ENCODE measurements around the gene SYNDIG1.

- TF ChIP-seq LARP7 (IDR thresholded peaks at IDR 0.05) (no peak), BHLHE40 (IDR thresholded peaks at IDR 0.05; ENCODE audit: low read length) (no peak), CXXC5 (CRISPR knock-in tag; IDR thresholded peaks at IDR 0.05) (no peak), JUN (IDR thresholded peaks at IDR 0.05; ENCODE audit: borderline replicate concordance, low read depth, low read length) (no peak), JUN (CRISPR knock-in tag; IDR thresholded peaks at IDR 0.05; ENCODE audit: borderline replicate concordance) (no peak), SIX5 (IDR thresholded peaks at IDR 0.05; ENCODE audit: borderline replicate concordance in 1 of 2, insufficient read depth in 1 of 2, low read depth in 1 of 2, low read length in 2 of 2) (no peak), TCF7L2 (IDR thresholded peaks at IDR 0.05; ENCODE audit: low read depth, low read length) (no peak)
Observed at GRCh38 chr20:24572140-24572539, 102.7 kb downstream of the SYNDIG1 start.
